Mesenchymal stem cell (in vitro differentiated cells and primary cell): Measurements from ENCODE around the gene RAB27B.

Source experiments
- DNase-seq: peaks from one replicate; pipeline ENCODE4 v3.0.0-alpha.2; 2013
- H2AFZ ChIP-seq: one replicate; pipeline ENCODE4 v1.6.1; 2013; ENCODE audit warnings: low read depth, mild to moderate bottlenecking, control low read depth, inconsistent platforms, low read length, moderate library complexity
- H2AK5ac ChIP-seq: 2 replicates; pipeline ENCODE4 v1.6.1; 2013; ENCODE audit warnings: low read length, moderate library complexity, mild to moderate bottlenecking, inconsistent platforms; ENCODE audit not compliant: severe bottlenecking
- H2BK120ac ChIP-seq: one replicate; pipeline ENCODE4 v1.6.1; 2013; ENCODE audit warnings: low read depth, mild to moderate bottlenecking, inconsistent platforms, low read length, moderate library complexity
- H2BK12ac ChIP-seq, 2 experiments: one replicate each; pipeline ENCODE4 v1.6.1; 2013; ENCODE audit warnings: inconsistent platforms in 2 of 2, low read length in 2 of 2, mild to moderate bottlenecking in 2 of 2, moderate library complexity in 2 of 2, control low read depth in 1 of 2
- H2BK15ac ChIP-seq: one replicate; pipeline ENCODE4 v1.6.1; 2013; ENCODE audit warnings: mild to moderate bottlenecking, low read depth, inconsistent platforms; ENCODE audit not compliant: poor library complexity, severe bottlenecking
- H2BK5ac ChIP-seq: 2 replicates; pipeline ENCODE4 v1.6.1; 2013; ENCODE audit warnings: low read depth, mild to moderate bottlenecking, low read length, control low read depth, inconsistent platforms; ENCODE audit not compliant: poor library complexity, severe bottlenecking
- H3K14ac ChIP-seq, 2 experiments: one replicate each; pipeline ENCODE4 v1.6.1; 2013; ENCODE audit warnings: inconsistent platforms in 2 of 2, low read length in 2 of 2, control low read depth in 1 of 2, mild to moderate bottlenecking in 1 of 2, moderate library complexity in 1 of 2
- H3K18ac ChIP-seq, 2 experiments: one replicate each; pipeline ENCODE4 v1.6.1; 2013; ENCODE audit warnings: inconsistent platforms in 2 of 2, low read length in 2 of 2, control low read depth in 1 of 2, low read depth in 1 of 2, mild to moderate bottlenecking in 1 of 2
- H3K23ac ChIP-seq, 2 experiments: one replicate each; pipeline ENCODE4 v1.6.1; 2013; ENCODE audit warnings: inconsistent platforms in 2 of 2, low read length in 2 of 2, mild to moderate bottlenecking in 2 of 2, moderate library complexity in 2 of 2, control low read depth in 1 of 2
- H3K27ac ChIP-seq: 2 replicates; pipeline ENCODE4 v1.5.1; 2013; ENCODE audit warnings: mild to moderate bottlenecking, moderate library complexity, low read length, control low read depth, inconsistent platforms; ENCODE audit not compliant: poor library complexity, severe bottlenecking
- H3K27me3 ChIP-seq, 2 experiments: 2 replicates each; pipeline versions ENCODE4 v1.6.1 to v1.7.0; 2013; ENCODE audit warnings: low read length in 2 of 2, mild to moderate bottlenecking in 2 of 2, moderate library complexity in 2 of 2, control low read depth in 1 of 2, inconsistent platforms in 1 of 2; ENCODE audit not compliant: control insufficient read depth in 1 of 2, insufficient read depth in 1 of 2
- H3K36me3 ChIP-seq, 2 experiments: 2 replicates each; pipeline versions ENCODE4 v1.6.1 to v1.7.0; 2013; ENCODE audit warnings: low read length in 2 of 2, control low read depth in 1 of 2, inconsistent platforms in 1 of 2, low read depth in 1 of 2, mild to moderate bottlenecking in 1 of 2; ENCODE audit not compliant: insufficient read depth in 2 of 2, control insufficient read depth in 1 of 2
- H3K4ac ChIP-seq, 2 experiments: one replicate each; pipeline ENCODE4 v1.6.1; 2013; ENCODE audit warnings: inconsistent platforms in 2 of 2, low read length in 2 of 2, mild to moderate bottlenecking in 2 of 2, moderate library complexity in 2 of 2, control low read depth in 1 of 2, low read depth in 1 of 2
- H3K4me1 ChIP-seq: 2 replicates; pipeline ENCODE4 v1.6.1; 2013; ENCODE audit warnings: low read depth, low read length, control low read depth; ENCODE audit not compliant: control insufficient read depth, insufficient read depth
- H3K4me2 ChIP-seq: 2 replicates; pipeline ENCODE4 v1.6.1; 2013; ENCODE audit warnings: low read length, mild to moderate bottlenecking, inconsistent platforms; ENCODE audit not compliant: poor library complexity, severe bottlenecking
- H3K4me3 ChIP-seq, 2 experiments: 2 replicates each; pipeline versions ENCODE4 v1.5.1 to v1.7.0; 2013; ENCODE audit warnings: low read length in 2 of 2, mild to moderate bottlenecking in 2 of 2, control low read depth in 1 of 2, low read depth in 1 of 2; ENCODE audit not compliant: insufficient read depth in 1 of 2
- H3K79me1 ChIP-seq: replicated peaks from 2 replicates; pipeline ENCODE4 v1.6.1; 2013; ENCODE audit warnings: mild to moderate bottlenecking, control low read depth, low read length, inconsistent platforms; ENCODE audit not compliant: poor library complexity, severe bottlenecking
- H3K9ac ChIP-seq: 2 replicates; pipeline ENCODE4 v1.7.0; 2013; ENCODE audit warnings: mild to moderate bottlenecking, low read length, moderate library complexity
- H3K9me3 ChIP-seq: 2 replicates; pipeline ENCODE4 v1.7.0; 2013; ENCODE audit warnings: mild to moderate bottlenecking, low read length; ENCODE audit not compliant: control insufficient read depth
- H4K8ac ChIP-seq: one replicate; pipeline ENCODE4 v1.6.1; 2013; ENCODE audit warnings: inconsistent platforms, mild to moderate bottlenecking, low read length, moderate library complexity
- H4K91ac ChIP-seq: one replicate; pipeline ENCODE4 v1.6.1; 2013; ENCODE audit warnings: mild to moderate bottlenecking, low read length, inconsistent platforms
- WGBS: methylation state at CpG from one replicate; pipeline ENCODE4 v1.1.7; 2013; ENCODE audit warnings: mixed read lengths; 5-methylcytosine and 5-hydroxymethylcytosine counted together

Gene RAB27B

GRCh38 chr18:54843314-54843713 is 15.0 kb downstream of the RAB27B start:
- Histone ChIP-seq H3K79me1 (no peaks in the 10 kb centered on the region), H3K27ac (no peak overlapping the region), H3K4me1 (no peaks in the 10 kb centered on the region), H3K27me3 (no peaks in the 10 kb centered on the region), H2BK12ac (no peak overlapping the region), H2AFZ (no peak overlapping the region), H4K91ac (no peak overlapping the region), H3K14ac (no peak overlapping the region), H3K18ac (no peak overlapping the region), H3K4me2 (no peak overlapping the region), H3K36me3 (no peaks in the 10 kb centered on the region), H3K9ac (peak overlapping the region; percentile 25), H2BK5ac (no peak overlapping the region), H3K4me3 (no peak overlapping the region), H2BK15ac (no peak overlapping the region), H4K8ac (no peak overlapping the region), H3K4ac (no peak overlapping the region), H3K23ac (no peak overlapping the region), H2AK5ac (no peak overlapping the region), H3K9me3 (no peaks in the 10 kb centered on the region), H2BK120ac (no peak overlapping the region)
- WGBS: 0% methylated on average over 2 of the region's 2 CpGs
- peak; percentile 89 for DNase-seq

DNA sequence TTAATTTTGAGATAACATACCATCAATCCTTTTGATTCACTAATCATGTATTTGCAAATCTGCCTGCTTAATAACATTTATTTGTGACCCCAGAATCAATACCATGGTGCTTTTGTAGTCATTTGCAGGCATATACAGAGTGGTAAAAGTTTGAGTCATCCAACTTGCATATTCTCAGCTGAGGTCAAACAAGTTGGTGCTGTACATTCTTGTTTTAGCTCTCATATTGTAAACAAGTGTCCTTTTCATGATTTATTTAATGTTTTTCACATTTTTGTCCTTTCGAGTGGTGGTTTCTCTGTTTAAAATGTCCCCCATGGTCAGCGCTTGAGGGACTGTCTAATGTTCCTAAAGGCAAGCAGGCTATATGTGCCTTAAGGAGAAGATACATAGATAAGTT is 17.5 kb downstream of the RAB27B start:
- Histone ChIP-seq H3K36me3 (no peaks in the 10 kb centered on the region), H3K4me1 (no peaks in the 10 kb centered on the region), H3K23ac (no peak overlapping the region), H2BK120ac (no peak overlapping the region), H2BK12ac (no peak overlapping the region), H4K8ac (no peak overlapping the region), H3K27me3 (no peaks in the 10 kb centered on the region), H3K4me3 (no peak overlapping the region), H2BK5ac (no peak overlapping the region), H3K9ac (no peak overlapping the region), H3K14ac (no peak overlapping the region), H3K4me2 (no peak overlapping the region), H3K9me3 (no peaks in the 10 kb centered on the region), H4K91ac (no peak overlapping the region), H2AFZ (no peak overlapping the region), H3K79me1 (no peaks in the 10 kb centered on the region), H2BK15ac (no peak overlapping the region), H3K4ac (no peak overlapping the region), H3K18ac (no peak overlapping the region), H3K27ac (no peak overlapping the region), H2AK5ac (no peak overlapping the region)
- DNase-seq: peak; percentile 87
- WGBS: 0% methylated on average over 2 of the region's 2 CpGs

GRCh38 chr18:54848121-54848520 is 19.8 kb downstream of the RAB27B start:
- Histone ChIP-seq H2BK12ac (peak overlapping the region in 1 of 2 experiments; percentile 54), H3K79me1 (no peaks in the 10 kb centered on the region), H2BK120ac (no peak overlapping the region), H3K4me3 (no peak overlapping the region), H2AFZ (no peak overlapping the region), H2AK5ac (no peak overlapping the region), H2BK5ac (no peak overlapping the region), H3K9ac (no peak overlapping the region), H3K27ac (no peak overlapping the region), H3K14ac (no peak overlapping the region), H3K36me3 (no peaks in the 10 kb centered on the region), H4K91ac (no peak overlapping the region), H3K27me3 (no peaks in the 10 kb centered on the region), H4K8ac (no peak overlapping the region), H3K9me3 (no peaks in the 10 kb centered on the region), H2BK15ac (no peak overlapping the region), H3K18ac (peak overlapping the region in 1 of 2 experiments; percentile 48), H3K23ac (no peak overlapping the region), H3K4ac (no peak overlapping the region), H3K4me1 (no peaks in the 10 kb centered on the region), H3K4me2 (no peak overlapping the region)
- no peak for DNase-seq
- 100% methylated on average over 1 of the region's 1 CpG for WGBS

GRCh38 chr18:54849683-54850082 is 21.4 kb downstream of the RAB27B start:
- no peak for DNase-seq
- Histone ChIP-seq H2BK5ac (no peak overlapping the region), H4K8ac (no peak overlapping the region), H2AK5ac (no peak overlapping the region), H3K79me1 (no peaks in the 10 kb centered on the region), H4K91ac (no peak overlapping the region), H2BK12ac (no peak overlapping the region), H2AFZ (no peak overlapping the region), H3K36me3 (no peaks in the 10 kb centered on the region), H3K4ac (peak overlapping the region in 1 of 2 experiments; percentile 8), H3K27ac (no peak overlapping the region), H3K14ac (no peak overlapping the region), H3K27me3 (no peaks in the 10 kb centered on the region), H3K4me3 (no peak overlapping the region), H3K23ac (no peak overlapping the region), H3K18ac (no peak overlapping the region), H2BK15ac (no peak overlapping the region), H3K9me3 (no peaks in the 10 kb centered on the region), H3K4me2 (no peak overlapping the region), H2BK120ac (no peak overlapping the region), H3K4me1 (no peaks in the 10 kb centered on the region), H3K9ac (no peak overlapping the region)
- 19% methylated on average over 1 of the region's 2 CpGs for WGBS
